ENCODE measurements around the gene ST6GALNAC2.

The ST6GALNAC2 gene

DNA sequence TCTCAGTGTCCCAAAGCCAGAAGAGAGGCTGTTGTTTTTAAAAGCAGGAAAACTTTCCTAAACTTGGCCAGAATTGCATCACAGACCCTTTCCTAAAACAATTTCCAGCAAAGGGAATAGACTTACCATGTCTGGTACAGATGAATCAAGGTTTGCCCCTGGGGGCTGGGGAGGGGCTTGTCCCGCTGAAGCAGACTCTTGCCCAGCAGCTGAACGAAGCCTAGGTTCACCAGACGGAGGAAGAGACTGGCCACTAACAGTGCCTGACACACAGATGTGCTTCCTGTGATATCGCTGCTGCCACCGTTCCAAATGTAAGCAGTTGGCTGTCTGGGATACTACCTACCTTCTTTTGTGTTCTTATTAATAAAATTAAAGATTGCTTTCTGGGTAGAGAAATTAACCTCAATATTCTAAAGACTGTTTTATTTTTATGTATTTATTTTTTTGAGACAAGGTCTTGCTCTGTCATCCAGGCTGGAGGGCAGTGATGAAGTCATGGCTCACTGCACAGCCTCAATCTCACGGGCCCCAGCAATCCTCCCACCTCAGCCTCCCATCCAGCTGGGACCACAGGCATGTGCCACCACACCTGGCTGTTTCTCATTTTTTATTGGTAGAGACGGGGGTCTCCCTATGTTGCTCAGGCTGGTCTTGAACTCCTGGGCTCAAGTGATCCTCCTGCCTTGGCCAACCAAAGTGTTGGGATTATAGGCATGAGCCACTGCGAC is 32.3 kb downstream of the ST6GALNAC2 start:
- DNase-seq, result no peak

DNA sequence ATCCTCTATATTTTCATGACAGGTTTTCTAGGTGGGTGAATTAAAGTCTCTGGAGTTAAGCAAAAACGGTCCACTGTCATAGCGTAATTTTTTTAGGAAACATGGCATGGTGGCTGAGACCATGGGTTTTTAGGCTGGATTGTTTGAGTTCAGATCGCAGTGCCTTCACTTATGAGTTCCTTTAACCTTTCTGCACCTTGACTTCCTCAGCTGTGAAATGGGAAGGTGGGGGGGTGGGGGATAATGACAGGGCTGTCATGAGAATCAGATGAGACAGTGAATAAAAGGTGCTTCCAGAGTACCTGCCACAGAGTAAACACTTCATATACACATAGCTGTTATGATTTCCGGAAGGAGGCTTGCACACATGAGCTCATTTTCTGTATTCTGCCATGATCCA is 34.0 kb downstream of the ST6GALNAC2 start:
- no peak for DNase-seq

DNA sequence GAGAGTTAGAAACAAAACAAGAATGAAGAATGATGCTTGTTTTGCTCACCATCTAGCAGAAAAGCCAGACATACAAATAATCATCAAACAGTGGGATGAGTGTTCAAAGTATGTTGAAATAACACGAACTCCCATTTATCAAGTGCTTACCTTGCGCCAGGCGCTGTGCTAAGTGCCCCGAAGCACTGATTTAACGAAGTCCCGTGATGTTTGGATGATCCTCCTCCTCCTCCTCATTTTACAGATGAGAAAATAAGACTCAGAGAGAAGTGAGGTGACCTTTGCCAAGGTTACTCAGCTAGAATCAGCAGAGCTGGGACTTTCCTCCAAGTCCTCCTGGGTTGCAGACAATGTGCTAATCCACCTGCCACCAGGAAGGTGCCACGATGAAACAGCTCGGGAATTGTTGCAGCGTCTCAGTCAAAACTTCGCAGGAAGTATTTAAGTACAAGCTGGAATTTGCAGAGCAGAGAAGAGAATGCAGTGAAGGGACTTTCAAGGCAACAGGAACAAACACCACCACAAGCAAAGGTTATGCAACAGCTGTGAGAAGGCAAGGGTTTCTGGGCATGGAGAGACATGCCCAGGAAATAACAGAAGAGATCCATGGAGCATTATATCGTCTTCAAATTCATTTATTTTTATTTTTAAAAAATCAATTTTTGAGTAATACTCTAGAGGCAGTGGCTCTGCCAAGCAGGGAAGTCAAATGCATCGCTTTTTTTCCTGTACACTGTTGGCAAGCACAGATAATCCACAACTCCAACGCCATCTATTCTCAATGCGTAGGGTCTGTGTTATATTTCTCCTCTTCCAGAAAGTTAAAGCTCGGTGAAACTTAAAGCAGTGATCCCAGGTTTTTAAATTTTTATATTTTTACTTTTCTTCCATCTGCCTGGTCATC is 34.7 kb downstream of the ST6GALNAC2 start:
- DNase-seq, result no peak

DNA sequence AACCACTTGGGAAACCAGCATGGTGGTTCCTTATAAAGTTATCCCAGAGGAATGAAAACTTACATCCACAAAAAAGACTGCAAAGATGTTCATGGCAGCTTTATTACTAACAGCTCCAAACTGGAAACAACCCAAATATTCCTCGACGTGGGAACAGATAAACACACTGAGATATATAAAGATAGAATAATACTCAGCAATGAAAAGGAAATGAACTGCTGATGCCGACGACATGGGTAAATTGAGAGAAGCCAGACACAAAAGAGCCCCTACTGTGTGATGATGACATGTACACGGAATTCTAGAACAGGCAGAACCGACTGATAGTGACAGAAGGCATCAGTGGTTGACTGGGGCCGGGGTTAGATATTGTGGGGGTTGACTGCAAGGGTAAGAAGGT is 36.1 kb downstream of the ST6GALNAC2 start:
- DNase-seq, result no peak

DNA sequence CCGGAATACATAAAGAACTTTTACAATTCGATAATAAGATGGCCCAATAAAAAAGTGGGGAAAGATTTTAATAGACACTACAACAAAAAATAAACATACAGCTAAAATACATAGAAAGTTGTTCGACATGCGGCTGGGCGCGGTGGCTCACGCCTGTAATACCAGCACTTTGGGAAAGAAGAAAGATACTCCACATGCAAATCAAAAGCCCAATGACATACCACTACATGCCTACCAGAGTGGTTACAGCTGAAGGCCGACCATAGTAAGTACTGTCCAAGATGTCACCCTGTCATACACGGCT is 36.5 kb downstream of the ST6GALNAC2 start:
- no peak for DNase-seq

DNA sequence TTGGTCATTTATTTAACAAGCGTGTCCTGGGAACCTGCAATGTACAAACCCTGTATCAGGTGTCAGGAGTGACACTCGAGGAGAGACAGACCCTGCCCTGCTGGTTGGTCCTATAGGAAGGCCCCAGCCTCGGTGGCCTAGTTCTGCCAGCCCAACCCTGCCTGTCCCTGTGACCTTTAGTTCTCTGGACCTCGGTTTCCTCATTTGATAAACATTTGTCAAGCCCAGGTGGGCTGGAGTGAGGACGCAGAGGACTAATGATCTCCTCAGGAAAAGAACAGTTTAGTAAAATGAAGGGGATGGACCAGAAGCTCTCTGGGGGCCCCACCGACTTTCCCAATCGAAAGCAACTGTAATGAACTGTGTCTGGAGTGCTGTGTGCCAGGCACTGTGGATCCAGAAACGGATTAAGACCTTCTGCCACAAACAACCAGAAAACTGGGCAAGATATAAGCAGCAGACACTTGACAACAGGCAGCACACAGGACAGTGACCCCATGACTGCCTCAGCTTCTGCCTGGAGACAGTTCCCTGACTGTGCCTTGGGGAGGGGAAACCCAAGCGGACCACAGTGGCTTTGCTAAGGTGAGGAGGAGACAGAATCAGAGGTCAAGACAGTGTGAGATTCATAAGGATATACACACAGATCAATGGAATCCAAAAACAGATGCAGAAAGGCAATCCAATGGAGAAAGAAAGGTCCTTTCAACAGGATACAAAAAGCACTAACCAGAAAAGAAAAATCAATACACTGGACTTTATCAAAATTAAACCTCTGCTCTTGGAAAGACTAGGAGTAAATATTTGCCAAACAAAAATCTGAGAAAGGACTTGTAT is 37.1 kb downstream of the ST6GALNAC2 start:
- no peak for DNase-seq

DNA sequence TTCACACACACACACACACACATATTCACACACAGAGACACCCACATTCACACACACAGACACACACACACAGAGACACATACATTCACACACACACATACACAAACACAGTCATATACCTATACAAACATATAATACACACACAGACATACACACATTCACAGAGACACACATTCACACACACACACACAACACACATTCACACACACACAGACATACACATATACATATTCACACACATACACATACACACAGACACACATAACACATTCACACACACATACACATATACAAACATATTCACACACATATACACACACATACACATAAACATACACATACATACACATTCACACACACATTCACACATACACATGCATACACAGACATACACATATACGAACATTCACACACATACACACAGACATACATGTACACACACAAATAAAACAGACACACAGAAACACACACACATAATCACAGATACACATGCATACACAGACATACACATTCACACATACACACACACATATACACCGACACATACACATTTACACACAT is 37.9 kb downstream of the ST6GALNAC2 start:
- DNase-seq, result no peak

DNA sequence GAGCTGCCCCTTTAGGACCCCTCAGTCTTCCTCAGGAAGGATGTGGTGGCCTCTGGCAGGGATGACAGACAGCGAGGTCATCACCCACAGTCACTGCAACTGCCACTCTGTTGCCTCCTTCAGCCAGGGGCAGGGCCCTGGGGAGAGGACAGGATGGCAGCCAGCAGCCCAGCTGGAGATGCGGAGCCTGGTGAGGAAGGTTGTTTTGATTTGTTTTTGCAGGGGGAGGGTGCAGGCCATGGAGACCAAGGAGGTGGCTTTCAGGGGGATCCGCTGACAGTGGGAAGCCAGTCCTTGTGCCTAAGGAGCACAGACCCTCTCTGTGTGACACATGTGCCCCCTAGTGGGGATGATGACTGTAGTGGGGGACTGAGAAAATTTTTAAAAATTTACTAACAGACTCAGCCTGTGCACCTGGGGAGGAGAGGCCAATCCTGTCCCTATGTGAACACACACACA is 38.4 kb downstream of the ST6GALNAC2 start:
- peak; percentile 71 for DNase-seq

DNA sequence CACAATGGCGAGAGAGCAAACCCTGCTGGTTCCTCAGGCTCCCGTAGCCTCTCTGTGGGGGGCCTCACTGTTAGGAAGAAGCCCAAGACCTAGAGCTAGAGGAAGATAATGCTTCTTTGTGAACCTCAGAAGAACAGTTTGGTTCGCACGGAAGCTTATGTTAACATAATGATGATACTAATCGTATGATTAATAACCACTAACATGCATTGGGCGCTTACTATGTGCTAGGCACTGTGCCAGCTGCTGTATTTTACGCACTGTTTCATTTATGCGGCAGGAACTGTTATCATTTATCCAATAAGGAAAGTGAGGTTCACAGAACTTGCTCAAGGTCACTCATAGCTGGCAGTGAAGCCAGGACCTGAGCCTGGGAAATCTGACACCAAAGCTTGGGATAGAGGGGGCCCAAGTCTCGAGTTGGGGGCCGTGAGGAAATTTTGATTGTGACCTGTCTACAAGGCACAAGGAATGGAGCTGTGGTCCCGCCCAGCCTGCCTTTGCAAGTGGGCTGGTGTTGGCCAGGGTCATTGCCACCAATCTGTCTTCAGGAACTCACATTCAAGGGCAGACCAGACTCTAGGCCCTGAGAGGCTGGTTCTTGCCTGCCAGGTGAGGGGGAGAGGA is 39.0 kb downstream of the ST6GALNAC2 start:
- no peak for DNase-seq

DNA sequence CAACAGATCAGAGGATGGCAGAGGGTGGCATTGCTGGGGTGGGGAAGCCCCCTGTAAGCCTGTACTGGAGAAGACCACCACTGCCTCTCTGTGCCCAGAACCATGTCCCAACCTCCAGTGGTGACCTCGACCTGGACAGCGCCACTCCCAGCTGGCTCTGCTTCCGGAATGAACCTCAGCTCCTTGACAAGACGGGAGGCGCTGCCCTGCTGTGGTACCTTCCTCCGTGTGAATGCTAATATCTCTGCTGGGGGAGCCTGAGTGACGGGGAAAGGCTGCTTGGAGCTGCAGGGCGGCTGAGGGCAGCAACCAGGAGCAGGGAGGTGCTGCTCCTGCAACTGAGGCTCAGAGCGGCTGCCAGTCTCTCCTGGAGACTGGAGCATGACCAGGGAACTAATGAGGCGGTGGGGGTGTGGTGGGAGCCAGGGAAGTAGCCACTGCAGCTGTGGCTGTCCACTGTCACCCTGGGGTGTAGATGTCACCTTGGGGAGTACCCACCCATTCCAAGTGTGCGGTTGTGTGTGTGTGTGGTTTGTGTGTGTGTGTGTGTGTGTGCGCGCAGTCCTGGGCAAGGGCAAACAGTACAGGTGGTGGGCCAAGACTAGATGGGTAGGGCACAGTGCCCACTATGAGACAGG is 39.6 kb downstream of the ST6GALNAC2 start:
- DNase-seq, result no peak

DNA sequence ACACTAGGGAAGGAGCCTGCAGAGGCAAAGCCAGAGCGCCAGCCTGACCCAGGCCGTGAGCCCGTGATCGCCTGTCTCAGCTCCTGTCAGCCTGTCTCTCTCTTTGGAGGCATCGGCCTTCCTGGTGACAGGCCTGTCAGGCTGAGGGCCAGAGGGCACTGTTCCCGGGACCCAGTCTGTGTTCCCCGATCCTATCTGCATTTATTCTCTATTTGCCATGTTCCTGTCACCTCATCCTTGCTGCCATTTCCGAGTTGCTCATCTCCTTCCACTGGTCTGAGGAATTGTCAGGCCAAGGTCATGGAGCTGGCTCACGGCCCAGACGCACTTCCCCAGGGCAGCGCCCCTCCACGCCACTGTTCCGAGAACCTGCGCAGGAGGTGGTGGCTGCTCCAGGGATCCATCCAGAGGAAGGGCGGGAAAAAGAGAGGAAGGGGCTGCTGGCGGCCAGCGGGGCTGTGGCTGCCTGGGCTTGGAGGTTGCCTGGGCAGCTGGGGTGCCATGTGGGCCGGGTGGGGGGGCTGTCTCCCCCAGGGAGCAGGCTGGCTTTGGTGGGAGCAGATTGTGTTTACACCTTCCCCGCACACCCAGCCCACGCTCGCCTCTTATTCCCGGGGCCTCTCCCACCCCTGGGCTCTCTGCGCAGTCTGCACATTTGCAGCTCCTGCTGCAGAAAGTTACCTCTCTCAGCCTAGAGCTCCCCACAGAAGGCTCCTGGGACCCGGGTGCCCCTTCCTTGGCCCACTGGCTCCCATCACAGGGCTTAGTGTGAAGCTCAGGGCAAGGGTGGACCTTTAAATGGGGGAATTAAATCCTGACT is 40.9 kb downstream of the ST6GALNAC2 start:
- DNase-seq, result no peak

DNA sequence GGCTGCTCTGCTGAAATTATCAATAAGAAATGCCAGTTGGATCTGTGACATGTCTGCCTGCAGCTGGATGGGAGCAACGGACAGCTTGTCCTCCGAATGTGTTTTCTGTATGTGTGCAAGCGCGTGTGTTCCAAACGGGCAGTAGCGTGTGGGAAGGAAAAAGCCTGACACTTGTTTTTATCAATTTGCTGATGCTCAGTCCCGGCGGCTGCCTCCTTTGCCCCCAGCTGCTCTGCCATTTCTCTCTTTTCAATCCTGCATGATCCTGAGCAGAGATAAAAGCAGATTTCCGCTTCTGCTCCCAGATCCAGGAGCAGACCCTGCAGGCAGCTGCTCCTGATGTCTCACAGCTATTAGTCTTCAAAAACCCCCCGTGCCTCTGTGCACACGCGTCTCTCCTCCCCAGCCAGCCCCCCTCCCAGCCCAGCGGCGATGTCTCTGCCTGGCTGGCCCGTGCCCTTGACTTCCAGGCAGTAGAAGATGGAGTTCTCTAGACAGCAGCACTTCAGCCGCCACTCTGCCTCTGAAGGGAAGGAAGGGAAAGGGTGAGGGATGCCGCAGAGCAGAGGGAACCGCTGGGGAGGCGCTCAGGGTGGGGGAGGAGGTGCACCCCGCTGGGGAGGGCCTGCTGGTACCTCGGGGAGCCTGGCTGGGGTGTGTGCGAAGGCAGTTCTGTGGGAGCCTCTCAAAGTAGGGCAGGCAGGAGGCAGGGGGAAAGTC is 41.7 kb downstream of the ST6GALNAC2 start:
- no peak for DNase-seq

DNA sequence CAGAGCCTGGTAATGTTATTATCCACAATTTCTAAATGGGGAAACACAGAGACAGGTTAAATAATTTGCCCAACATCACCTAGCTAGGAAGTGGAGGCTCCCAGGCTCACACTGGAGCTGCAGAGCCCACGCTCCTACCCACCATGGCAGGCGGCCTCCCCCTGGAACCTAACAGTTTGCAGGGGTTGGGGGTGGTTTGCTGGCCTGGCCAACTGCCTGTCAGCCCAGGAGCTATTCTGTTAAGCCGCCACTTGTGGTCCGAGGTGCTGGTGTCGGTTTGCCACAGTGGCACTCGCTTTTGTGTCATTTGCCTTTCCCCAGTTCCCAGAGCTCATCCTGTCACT is 42.2 kb downstream of the ST6GALNAC2 start:
- no peak for DNase-seq

DNA sequence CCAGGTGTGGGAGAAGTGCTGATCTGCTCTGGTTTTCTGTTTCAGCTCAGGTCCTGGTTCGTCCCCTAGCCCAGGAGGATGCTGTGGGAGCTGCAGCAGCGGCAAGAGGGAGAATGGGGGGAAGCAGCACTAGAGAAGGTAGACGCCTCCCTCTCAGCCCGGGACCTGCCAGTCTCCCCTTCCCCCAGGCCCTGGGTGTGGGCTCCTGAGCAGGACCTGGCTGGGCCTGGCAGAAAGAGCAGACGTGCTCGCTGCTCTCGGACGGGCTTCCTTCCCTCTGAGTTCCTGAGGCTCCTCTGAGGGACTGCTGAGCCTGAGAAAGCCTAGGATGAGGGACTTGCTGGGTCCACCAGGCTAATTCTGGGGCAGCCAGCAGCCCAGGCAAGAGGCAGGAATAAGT is 42.7 kb downstream of the ST6GALNAC2 start:
- no peak for DNase-seq

DNA sequence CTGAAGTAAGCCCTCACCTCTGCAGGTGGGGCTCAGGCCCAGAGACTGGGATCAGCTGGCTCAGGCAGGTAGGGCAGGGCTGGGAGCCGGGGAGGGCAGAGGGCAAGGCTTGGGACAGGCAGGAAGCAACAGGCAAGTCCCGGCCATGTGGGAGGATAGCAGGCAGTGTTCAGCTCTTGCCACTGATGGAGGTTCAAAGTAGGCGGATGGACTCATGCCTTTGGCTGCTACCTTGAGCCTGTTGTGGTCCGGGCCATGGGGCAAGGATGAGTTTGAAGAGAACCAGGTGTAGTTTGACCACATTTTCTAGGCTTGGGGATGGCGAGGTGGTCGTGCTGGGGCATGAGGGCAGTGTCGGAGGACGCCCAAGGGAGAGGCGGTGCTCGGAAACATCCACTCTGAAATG is 43.1 kb downstream of the ST6GALNAC2 start:
- no peak for DNase-seq

DNA sequence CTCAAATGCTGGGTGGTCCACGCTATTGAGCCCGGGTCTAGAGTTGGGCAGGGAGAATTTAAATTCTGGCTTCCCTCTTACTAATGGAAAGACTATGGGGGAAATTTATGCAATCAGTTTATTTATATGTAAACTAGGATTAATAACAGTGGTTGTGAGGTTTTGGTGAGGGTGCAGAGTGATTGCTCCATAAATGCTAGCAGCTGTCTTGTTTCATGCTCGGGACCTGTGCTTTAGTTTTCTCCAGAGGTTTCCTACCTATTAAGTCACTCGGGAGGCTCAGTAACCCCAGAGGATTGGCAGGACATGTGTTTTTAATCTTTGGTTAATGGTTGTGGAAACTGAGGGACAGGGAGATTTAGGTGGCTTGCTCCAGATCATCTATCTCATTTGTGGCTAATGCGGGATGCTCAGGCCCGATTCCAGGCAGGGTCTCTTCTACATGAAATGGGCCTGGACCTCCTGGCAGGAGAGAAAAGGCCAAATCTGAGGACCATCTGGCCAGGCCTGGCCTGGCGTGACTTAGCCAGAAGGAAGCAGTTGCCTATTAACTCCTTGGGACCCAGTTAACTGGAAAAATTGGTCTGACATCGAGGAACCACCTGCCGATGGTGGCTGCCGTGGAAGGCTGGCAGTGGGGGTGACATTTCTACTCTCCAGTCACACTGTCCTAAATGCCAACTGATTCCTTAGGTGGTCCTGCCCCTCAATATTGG is 43.8 kb downstream of the ST6GALNAC2 start:
- DNase-seq, result no peak

DNA sequence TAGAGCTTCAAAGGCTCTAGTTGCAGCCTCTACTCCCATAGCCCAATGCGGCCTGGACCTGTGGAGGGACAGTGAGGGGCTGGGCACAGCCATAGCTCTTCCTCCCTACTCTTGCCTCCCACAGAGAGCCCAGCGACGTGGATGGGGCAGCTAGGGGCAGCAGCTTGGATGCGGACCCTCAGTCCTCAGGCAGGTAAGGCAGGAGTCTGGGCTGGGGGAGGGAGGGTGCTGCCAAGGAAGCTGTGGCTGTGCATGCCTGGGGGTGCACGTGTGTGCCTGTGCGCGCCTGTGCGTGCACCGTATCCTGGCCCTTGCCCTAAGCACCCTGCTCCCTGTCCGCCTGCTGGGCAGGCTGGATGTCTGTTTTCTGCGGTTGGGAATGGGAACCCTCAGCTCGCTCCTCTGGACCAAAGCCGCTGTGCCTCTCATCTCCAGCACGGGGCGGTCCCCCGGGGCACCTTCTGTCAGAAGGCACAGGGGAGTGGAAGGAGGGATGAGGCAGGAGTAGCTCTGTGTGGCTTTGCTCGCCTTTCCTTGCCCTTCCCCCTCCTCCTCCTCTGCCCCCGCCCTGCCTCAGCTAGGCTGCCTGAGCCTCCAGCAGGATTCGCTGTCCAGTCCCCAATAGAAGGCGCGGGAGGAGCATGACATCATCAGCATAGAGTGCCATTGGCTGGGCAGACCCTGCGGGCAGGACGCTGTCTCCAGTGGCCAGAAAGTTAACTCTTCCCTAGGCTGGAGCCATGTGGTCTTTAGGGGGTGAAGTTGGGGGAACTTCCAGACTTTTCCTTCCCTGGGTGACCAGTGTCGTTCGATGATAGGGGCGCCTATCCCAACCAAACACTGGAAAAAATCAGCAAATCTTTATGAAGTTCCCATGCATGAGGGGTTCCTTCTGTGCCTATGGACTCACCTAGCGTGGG is 45.0 kb downstream of the ST6GALNAC2 start:
- peak; percentile 94 for DNase-seq

DNA sequence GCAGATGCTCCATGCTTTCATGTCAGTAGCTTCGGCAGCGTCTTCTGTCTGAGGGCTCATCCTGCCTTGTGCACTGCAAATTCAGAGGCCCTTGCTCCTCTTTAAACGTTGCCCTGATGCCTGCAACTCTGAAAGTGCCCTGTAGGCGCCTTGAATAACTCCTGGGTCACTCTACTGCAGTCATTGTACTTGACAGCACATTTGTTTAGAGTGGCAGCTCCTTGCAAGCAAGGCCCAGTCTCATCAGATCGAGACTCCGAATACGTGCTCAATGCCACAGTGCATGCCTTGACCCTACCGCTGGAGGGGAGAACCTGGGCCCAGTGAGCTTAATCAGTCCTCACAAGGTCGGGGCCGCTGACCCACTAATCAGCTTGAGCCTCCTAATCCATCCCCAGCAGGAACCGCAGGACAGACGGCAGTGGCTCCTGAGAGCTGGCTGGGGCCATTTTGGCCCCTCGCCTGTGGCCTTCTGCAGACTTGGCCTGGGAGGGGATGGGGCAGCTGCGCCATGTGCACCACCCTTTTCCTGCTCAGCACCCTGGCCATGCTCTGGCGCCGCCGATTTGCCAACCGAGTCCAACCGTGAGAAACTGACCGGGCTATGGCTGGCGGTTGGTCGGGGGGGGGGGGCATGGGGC is 45.9 kb downstream of the ST6GALNAC2 start, which contains the start of gene PRCD:
Gene PRCD, plus strand, starts transcription at position 414 of the 641 bp plus-strand sequence. Its CDS starts 98 bp downstream, at position 512.
- no peak for DNase-seq
